Neural progenitor cell (in vitro differentiated cells): ENCODE data around the gene BCOR. TPM values are rescaled to one million over a fixed set of nuclear protein-coding genes. Genes with fewer than 3 reads are reported as not detected.

ENCODE experiments used
- DNase-seq: peaks from one replicate; pipeline ENCODE4 v3.0.0-alpha.2; 2016; ENCODE audit warnings: low spot score
- H2AFZ ChIP-seq: fragments of 200-600 bp; sonication (generic); replicated peaks from 2 replicates; pipeline ENCODE4 v1.6.1; 2016; ENCODE audit warnings: antibody characterized with exemption
- H3F3A ChIP-seq: fragments of 200-600 bp; sonication (generic); 2 replicates; pipeline ENCODE4 v1.6.1; 2016; ENCODE audit warnings: antibody characterized with exemption, low read depth
- H3K27ac ChIP-seq: fragments of 200-600 bp; sonication (generic); 2 replicates; pipeline ENCODE4 v1.5.1; 2016; ENCODE audit warnings: mild to moderate bottlenecking
- H3K27me3 ChIP-seq: fragments of 200-600 bp; sonication (generic); 2 replicates; pipeline ENCODE4 v1.6.1; 2016; ENCODE audit warnings: mild to moderate bottlenecking, moderate library complexity
- H3K36me3 ChIP-seq: fragments of 200-600 bp; sonication (generic); 2 replicates; pipeline ENCODE4 v1.5.1; 2016
- H3K4me1 ChIP-seq: fragments of 200-600 bp; sonication (generic); 2 replicates; pipeline ENCODE4 v1.6.1; 2016; ENCODE audit warnings: mixed run types
- H3K4me2 ChIP-seq: fragments of 200-600 bp; sonication (generic); 2 replicates; pipeline ENCODE4 v1.6.1; 2016
- H3K4me3 ChIP-seq: fragments of 200-600 bp; sonication (generic); 2 replicates; pipeline ENCODE4 v1.5.1; 2016
- H3K79me2 ChIP-seq: fragments of 200-600 bp; sonication (generic); 2 replicates; pipeline ENCODE4 v1.6.1; 2016; ENCODE audit warnings: low read depth
- H3K9ac ChIP-seq: fragments of 200-600 bp; sonication (generic); 2 replicates; pipeline ENCODE4 v1.6.1; 2016
- H3K9me3 ChIP-seq: fragments of 200-600 bp; sonication (generic); 2 replicates; pipeline ENCODE4 v1.5.1; 2016; ENCODE audit warnings: low read depth
- H4K20me1 ChIP-seq: fragments of 200-600 bp; sonication (generic); 2 replicates; pipeline ENCODE4 v1.6.1; 2016; ENCODE audit warnings: low read depth
- H3K27ac Mint-ChIP-seq: 3 replicates; pipeline ENCODE4 v1.8.0; 2021; ENCODE audit warnings: mixed read lengths
- H3K27me3 Mint-ChIP-seq: 2 replicates; pipeline ENCODE4 v1.8.0; 2022; ENCODE audit warnings: low read depth, mild to moderate bottlenecking, inconsistent platforms, moderate library complexity, mixed read lengths; ENCODE audit not compliant: insufficient read depth
- H3K36me3 Mint-ChIP-seq: 3 replicates; pipeline ENCODE4 v1.8.0; 2021; ENCODE audit warnings: mixed read lengths
- H3K4me1 Mint-ChIP-seq: 3 replicates; pipeline ENCODE4 v1.8.0; 2021; ENCODE audit warnings: mixed read lengths
- H3K4me3 Mint-ChIP-seq: 3 replicates; pipeline ENCODE4 v1.8.0; 2021; ENCODE audit warnings: mild to moderate bottlenecking, moderate library complexity, mixed read lengths
- H3K9me3 Mint-ChIP-seq: 3 replicates; pipeline ENCODE4 v1.8.0; 2020; ENCODE audit warnings: mixed read lengths
- EZH2 ChIP-seq: fragments of 200-600 bp; sonication (generic); IDR thresholded peaks from 2 replicates; pipeline ENCODE4 v1.6.1; 2017; ENCODE audit warnings: antibody characterized with exemption, mild to moderate bottlenecking, moderate library complexity
- EZH2phosphoT487 ChIP-seq: fragments of 200-600 bp; sonication (generic); IDR thresholded peaks from 2 replicates; pipeline ENCODE4 v1.6.1; 2017; ENCODE audit warnings: antibody characterized with exemption
- total RNA-seq: library from RNA; depleted of rRNA; stranded (reverse); fragments of >200 nt; gene quantifications from 2 replicates; pipeline ENCODE4 v1.2.3, GENCODE V29; 2015; ENCODE audit warnings: low replicate concordance
- TF ChIP-seq, protein P1 (sequence below): fragments of 200-600 bp; sonication (generic); IDR thresholded peaks from 2 replicates; pipeline ENCODE4 v1.5.1; 2017; ENCODE audit warnings: antibody characterized with exemption, mild to moderate bottlenecking

Gene BCOR
- total RNA-seq, 1 donor from 2014 or later: 32.4 TPM

DNA sequence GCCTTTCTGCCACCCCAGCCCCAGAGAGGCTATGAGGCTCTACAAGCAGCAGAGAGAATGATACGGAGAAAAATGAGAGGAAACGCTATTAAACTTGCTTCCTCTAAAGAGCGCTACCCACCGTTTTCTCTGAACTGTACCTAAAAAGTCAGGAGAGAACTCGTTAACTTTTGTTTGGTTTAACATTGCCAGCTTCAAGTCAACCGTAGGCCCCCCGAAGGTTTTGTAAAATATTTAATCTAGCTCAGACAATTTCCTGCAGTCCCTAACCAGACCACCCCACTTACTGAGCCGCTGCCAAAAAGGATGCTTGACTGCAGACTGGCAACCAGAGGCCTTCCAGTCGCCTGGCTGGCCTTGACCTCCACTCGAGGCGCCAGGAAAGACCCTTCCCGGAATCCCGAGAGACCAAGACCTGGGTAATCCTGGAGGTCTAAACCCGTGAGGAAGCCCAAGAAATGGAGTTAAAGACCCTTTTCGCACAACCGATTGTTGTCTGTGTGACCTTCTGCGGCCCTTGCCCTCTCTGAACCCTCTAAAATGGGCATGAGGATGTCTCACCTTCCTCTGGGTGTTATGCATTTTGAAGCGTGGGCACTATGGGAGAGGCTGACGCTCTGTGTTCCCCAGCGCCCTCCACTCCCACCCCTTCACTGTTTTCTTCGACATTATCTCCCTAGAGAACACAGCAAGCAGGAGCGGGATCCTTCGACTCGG is 86.3 kb downstream of the BCOR start:
- peaks cover 31% of the 10 kb centered on the region for H3K27me3 Mint-ChIP-seq
- H3K9me3 Mint-ChIP-seq: peaks cover 17% of the 10 kb centered on the region

DNA sequence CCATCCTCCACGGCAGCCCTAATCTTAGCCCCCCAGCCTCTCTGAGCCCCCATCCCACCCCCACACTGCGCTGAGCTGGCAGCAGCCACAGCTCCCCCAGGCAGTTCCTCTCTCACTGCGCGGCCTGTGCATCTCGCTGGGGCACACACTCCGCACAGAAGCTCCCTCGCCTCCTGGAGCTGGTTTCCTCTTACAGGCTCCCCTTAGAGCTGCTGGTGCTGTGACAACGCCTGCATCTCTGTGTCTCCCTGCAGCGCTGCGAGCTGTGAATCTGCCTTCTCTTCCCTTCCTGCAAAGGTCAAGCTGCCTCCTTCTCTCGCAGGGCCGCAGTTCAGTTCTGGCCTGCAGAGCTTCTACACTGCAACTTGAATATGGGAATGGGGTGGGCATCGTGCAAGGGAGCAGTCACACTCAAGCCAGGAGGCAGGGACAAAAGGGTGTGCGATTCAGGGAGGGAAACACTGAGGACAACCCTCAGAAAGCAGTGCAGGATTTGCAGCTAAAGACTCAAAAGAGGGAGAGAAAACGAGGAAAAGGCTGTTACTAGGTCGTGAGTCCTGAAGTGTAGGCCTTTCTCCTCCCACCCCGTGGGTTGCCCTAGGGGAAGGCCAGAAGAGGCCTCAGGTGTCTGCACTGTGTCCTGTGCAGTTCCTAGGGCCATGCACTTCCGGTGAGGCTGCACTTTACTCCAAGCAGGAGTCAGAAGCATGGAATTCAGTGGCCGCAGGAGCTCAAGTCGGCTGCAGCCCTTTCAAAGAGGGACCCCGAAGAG is 87.0 kb downstream of the BCOR start:
- Mint-ChIP-seq H3K27me3 (peaks cover 31% of the 10 kb centered on the region), H3K4me3 (peak overlapping the region; percentile 75), H3K9me3 (peaks cover 17% of the 10 kb centered on the region), H3K27ac (no peak overlapping the region), H3K36me3 (no peaks in the 10 kb centered on the region), H3K4me1 (peaks cover 40% of the 10 kb centered on the region)
- TF ChIP-seq EZH2phosphoT487: no peak
- no peak for TF ChIP-seq EZH2
- Histone ChIP-seq H3K4me2 (peak overlapping the region; percentile 74), H3K9ac (no peak overlapping the region), H3K27ac (no peak overlapping the region), H2AFZ (no peak overlapping the region), H3F3A (peaks cover 60% of the 10 kb centered on the region), H3K27me3 (peaks cover 86% of the 10 kb centered on the region), H3K36me3 (no peaks in the 10 kb centered on the region), H3K4me3 (peak overlapping the region; percentile 47), H3K9me3 (no peaks in the 10 kb centered on the region), H3K4me1 (peaks cover 43% of the 10 kb centered on the region), H4K20me1 (no peaks in the 10 kb centered on the region), H3K79me2 (no peaks in the 10 kb centered on the region)
- DNase-seq: peak; percentile 58

More for the DNA sequence above, 86.3 kb downstream of the BCOR start:
- no peaks in the 10 kb centered on the region for H3K79me2 ChIP-seq
- Mint-ChIP-seq H3K4me3 (peak overlapping the region; percentile 65), H3K4me1 (peaks cover 40% of the 10 kb centered on the region), H3K36me3 (no peaks in the 10 kb centered on the region), H3K27ac (no peak overlapping the region)
- no peak overlapping the region for H2AFZ ChIP-seq
- H3K4me3 ChIP-seq: peak overlapping the region; percentile 57
- peaks cover 79% of the 10 kb centered on the region for H3K27me3 ChIP-seq
- H3K27ac ChIP-seq: no peak overlapping the region
- H3K4me2 ChIP-seq: peak overlapping the region; percentile 74
- H3K9me3 ChIP-seq: no peaks in the 10 kb centered on the region
- TF ChIP-seq EZH2 (peak; percentile 17), EZH2phosphoT487 (no peak)
- no peak for DNase-seq
- peaks cover 63% of the 10 kb centered on the region for H3F3A ChIP-seq
- no peaks in the 10 kb centered on the region for H3K36me3 ChIP-seq
- H4K20me1 ChIP-seq: no peaks in the 10 kb centered on the region
- H3K4me1 ChIP-seq: peaks cover 43% of the 10 kb centered on the region
- H3K9ac ChIP-seq: no peak overlapping the region

DNA sequence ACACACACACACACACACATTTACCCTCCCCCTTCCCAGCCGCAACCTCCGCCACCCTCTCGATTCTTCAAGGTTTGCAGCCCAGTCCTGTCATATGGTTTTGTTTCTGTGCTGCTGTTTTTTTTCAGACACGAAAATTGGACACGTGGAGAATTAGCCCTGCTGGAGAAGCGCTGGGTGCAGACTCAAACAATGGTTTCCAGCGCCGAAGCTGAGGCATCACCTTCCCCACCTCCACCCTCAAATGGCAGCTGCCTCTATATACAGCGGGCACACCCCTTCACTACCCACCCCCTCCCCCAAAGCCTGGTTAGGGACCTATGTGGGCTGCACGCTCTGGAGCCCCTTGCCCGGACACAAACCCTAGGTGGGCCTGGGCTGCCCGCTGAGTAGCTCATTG is 87.9 kb downstream of the BCOR start:
- Histone ChIP-seq H3K4me1 (peaks cover 40% of the 10 kb centered on the region), H3K9ac (no peak overlapping the region), H2AFZ (no peak overlapping the region), H3K27me3 (peaks cover 89% of the 10 kb centered on the region), H3K27ac (no peak overlapping the region), H3K79me2 (peaks cover 3% of the 10 kb centered on the region), H3F3A (peaks cover 52% of the 10 kb centered on the region), H3K36me3 (no peaks in the 10 kb centered on the region), H3K4me2 (peak overlapping the region; percentile 74), H3K9me3 (no peaks in the 10 kb centered on the region), H4K20me1 (no peaks in the 10 kb centered on the region), H3K4me3 (peak overlapping the region; percentile 47)
- Mint-ChIP-seq H3K27ac (no peak overlapping the region), H3K9me3 (peaks cover 12% of the 10 kb centered on the region), H3K36me3 (no peaks in the 10 kb centered on the region), H3K27me3 (peaks cover 34% of the 10 kb centered on the region), H3K4me1 (peaks cover 40% of the 10 kb centered on the region), H3K4me3 (peak overlapping the region; percentile 81)
- TF ChIP-seq EZH2phosphoT487 (no peak), EZH2 (no peak)
- TF ChIP-seq, protein P1, sequence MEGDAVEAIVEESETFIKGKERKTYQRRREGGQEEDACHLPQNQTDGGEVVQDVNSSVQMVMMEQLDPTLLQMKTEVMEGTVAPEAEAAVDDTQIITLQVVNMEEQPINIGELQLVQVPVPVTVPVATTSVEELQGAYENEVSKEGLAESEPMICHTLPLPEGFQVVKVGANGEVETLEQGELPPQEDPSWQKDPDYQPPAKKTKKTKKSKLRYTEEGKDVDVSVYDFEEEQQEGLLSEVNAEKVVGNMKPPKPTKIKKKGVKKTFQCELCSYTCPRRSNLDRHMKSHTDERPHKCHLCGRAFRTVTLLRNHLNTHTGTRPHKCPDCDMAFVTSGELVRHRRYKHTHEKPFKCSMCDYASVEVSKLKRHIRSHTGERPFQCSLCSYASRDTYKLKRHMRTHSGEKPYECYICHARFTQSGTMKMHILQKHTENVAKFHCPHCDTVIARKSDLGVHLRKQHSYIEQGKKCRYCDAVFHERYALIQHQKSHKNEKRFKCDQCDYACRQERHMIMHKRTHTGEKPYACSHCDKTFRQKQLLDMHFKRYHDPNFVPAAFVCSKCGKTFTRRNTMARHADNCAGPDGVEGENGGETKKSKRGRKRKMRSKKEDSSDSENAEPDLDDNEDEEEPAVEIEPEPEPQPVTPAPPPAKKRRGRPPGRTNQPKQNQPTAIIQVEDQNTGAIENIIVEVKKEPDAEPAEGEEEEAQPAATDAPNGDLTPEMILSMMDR: no peak
- DNase-seq: peak; percentile 28

DNA sequence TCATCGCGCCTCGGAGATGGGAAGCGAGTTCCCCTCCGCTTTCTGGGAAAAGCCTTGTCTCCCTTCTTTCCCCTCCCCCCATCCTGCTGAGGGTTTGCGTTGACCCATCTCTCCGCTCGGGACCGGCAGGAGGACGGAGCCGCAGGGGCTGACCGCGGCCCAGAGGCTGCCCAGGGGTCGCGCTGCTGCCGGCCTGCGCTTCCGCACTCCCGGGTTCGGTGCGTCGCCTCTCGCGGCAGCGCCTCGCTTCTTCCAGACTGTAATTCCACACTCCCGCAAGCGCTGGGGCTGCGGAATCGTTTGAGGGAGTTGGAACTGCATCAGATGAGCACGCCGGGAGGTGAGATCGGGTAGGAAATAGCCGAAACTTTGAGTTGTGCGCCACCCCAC is 88.3 kb downstream of the BCOR start:
- Histone ChIP-seq H3K27ac (no peak overlapping the region), H4K20me1 (no peaks in the 10 kb centered on the region), H3F3A (peaks cover 52% of the 10 kb centered on the region), H3K27me3 (peaks cover 93% of the 10 kb centered on the region), H3K79me2 (peaks cover 4% of the 10 kb centered on the region), H3K4me1 (peaks cover 44% of the 10 kb centered on the region), H3K9ac (no peak overlapping the region), H3K4me2 (peak overlapping the region; percentile 74), H3K4me3 (peak overlapping the region; percentile 47), H2AFZ (no peak overlapping the region), H3K9me3 (no peaks in the 10 kb centered on the region), H3K36me3 (no peaks in the 10 kb centered on the region)
- Mint-ChIP-seq H3K4me1 (peaks cover 40% of the 10 kb centered on the region), H3K4me3 (peak overlapping the region; percentile 81), H3K9me3 (peaks cover 12% of the 10 kb centered on the region), H3K36me3 (no peaks in the 10 kb centered on the region), H3K27ac (no peak overlapping the region), H3K27me3 (peaks cover 35% of the 10 kb centered on the region)
- peak; percentile 75 for DNase-seq
- TF ChIP-seq EZH2phosphoT487 (no peak), EZH2 (peak; percentile 54)
